Hepatic stellate cell (primary cell): Measurements from ENCODE around the gene CDYL2.

Experiments used
- DNase-seq: peaks from one replicate; pipeline ENCODE4 v3.0.0; 2011; ENCODE audit warnings: low spot score

Gene CDYL2

DNA sequence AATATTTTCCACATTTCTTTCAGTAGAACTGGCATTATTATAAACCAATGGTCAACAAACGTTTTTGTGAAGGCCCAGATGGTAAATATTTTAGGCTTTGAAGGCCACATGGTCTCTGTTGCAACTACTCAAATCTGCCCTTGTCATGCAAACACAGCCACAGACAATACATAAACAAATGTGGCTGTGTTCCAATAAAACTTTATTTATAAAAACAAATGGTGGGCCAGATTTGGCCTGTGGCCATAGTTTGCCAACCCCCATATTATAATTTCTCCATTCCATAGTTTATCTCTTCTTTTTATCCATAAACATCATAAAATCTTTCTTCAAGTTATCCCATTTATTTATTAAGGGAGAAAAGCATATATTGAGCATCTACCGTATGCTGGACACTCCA, 98.8 kb downstream of the CDYL2 start:
- no peak for DNase-seq

DNA sequence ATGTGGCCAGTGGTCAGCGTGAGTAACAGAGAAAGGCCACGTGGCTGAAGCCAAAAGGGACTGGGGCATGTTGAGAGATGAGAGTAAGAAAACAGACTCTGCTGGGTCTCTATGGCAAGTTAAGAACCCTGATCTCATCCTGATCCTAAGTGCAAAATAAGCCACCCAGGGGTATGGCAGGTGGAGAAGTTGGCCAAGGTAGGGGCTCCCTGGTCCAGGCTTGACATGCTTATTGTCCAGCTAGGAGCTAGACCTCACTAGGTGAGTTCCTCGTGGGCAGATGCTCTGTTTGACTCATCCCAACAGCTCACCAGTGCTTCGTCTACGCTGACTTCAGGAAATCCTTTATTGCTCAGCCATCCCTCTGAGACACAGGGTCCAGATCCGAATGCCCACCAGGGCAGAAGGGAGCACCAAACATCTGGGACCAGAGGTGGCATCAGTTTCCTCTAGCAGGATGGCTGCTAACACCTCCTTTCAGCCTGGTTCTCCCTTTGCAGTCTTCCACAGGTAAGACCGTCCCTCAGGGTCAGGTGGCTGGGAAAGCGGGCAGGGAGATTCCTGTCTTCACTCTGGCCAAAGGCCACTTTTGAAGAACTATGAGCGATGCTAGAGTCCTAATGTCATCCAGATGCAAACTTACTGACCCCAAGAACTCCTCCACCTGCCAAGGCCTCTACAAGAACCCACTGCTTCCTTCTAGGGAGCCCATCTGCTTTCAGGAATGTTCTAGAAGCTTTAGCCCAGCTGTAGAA, 99.5 kb downstream of the CDYL2 start:
- DNase-seq, result no peak

DNA sequence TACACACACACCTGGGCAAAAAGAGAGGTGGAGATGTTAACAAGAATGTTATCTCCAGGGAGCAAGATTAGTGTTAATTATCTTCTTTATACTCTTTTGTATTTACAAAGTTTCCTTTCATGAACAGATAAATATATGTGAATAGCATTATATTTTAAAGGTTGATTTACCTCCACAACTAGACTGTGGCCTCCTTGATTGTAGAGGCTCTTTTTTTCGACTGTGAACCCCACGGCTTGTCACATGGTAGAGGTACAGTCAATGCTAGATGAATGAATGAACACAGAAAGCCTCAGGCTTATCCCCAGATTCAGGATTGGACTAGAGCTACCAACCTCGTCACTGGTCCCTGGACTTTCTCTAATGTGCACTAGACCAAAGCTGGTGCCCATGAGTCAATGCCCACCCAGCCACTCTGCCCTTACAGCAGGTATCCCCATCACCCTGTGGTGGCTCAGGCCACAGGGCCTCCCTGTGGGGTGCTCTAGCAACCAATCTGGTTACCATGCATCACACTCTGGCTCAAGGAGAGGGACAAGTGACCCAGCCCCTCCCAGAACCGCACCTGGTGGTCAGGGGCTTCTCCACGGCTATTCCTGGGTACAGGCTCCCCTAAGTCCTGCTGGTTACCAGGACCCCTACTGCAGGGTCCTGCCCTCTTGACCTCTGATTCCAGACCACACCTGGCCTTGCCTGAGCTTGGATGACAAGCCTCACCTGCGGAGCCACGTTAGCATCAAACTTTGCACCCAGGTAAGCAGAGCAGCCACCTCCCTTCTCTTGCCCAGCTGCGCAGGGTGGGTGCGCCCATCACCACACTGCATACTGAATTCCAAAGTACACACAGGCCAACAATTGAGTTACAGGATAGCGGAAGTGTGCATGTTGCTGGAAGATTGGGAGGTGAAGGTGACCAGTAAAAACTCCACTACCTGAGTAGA, 101.0 kb downstream of the CDYL2 start:
- DNase-seq, result no peak

DNA sequence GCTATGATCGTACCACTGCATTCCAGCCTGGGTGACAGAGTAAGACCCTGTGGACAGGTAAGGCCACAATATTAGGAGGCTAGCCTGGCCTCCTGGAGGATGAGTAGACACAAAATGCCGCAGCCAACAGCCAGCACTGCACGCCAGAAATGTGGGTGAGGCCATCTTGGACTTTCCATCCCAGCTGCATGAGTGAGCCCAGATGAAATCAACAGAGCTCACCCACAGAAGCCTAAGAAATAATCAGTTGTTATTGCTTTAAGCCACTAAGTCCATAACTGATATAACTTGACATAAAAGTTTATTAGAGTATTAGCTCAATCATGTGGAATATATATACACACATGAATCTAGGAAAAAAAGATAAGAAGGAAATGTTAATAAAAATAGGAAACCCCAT, 101.7 kb downstream of the CDYL2 start:
- no peak for DNase-seq

DNA sequence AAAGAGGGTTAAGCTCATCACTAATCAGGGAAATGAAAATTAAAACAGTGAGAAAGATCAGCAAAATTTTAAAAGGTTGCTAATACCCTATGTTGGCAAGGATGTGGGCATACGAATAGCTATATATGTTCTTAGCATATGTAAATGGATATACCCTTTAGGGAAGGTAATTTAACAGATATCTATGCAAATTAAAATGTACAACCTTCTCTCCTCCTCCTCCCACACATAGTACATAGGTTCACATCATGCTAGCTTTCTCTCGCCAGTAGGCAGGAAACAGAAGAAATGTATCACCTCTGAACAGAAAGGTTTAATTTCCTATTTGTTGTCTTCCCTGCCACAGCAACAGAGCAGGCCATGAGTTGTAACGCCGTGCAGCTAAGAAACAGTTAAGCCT, 103.8 kb downstream of the CDYL2 start:
- DNase-seq, result no peak

DNA sequence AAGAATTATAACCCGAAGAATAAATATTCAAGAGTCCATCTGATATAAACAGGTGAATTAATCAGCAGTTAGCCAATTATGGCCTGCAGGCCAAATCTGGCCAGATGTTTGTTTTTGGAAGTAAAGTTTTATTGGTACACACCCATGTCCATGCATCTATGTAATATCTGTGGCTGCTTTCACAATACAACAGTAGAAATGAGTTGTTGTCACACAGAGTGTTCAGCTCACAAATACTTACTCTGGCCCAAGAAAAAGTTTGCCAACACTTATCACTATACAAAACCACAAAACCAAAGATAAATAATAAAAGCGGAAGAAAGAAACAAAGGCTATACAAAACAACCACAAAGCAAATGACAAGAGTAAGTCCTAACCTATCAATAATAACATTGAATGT, 109.4 kb downstream of the CDYL2 start:
- DNase-seq, result no peak

DNA sequence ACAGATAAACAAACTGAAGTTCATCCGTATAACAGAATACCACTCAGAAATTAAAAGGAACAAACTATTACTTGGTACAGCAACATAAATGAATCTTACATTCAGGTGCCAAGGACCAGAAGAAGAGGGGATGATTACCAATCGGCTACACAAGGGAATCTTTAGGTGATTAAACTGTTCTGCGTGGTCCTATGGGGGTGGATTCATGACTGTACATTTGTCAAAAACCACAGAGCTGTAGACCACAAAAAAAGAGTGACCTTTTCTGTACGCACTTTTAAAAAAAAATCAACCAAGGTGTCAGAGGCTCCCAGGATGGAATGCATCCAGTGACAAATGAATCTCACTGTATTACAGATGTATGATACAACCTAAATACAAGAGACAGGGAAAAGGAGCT, 110.8 kb downstream of the CDYL2 start:
- DNase-seq, result no peak

DNA sequence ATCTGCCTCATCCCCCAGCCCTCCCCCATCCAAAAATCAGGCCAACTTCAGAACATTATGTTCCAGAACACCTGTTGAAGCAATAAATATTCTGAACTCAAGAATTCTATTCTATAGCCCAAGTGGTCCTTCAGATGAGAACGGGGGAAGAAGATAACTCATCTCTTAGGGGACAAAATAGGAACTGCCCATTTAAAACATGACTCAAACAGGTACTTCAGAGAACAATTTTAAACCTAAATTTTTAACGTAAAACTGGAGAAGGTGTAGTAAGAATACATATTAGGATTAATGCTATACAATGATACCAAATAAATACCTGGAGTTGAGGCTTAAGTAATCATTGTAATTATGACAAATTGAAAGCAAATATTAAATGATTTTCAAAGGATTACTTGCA, 112.1 kb downstream of the CDYL2 start:
- DNase-seq, result no peak

DNA sequence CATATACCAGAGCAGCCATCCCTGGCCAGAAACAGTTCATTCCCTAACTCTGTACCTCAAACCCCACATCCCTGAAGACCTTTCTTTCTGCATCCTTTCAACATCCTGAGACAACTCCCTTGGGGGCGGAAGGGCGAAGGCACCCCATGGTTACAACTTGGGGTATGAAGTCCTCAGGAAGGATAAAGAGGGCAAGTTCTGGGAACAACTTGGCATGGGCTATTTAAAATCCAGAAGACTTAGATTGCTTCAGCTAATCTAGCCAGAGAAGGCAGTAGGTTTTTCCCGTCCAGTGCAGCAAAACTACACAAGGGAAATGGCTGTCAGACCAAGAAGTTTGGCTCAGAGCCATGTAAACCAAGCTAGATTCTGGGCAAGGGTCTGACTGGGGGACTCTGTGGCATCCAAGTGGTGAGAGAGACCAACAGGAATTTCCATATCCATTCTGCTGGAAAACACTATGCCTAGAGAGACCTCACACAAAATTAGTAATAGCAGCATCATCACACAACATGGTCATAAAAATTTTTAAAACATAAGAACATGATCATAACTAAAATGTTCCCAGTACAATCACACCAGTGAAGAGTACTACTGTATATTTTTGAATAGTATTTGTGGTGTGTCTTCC, 113.2 kb downstream of the CDYL2 start:
- no peak for DNase-seq

DNA sequence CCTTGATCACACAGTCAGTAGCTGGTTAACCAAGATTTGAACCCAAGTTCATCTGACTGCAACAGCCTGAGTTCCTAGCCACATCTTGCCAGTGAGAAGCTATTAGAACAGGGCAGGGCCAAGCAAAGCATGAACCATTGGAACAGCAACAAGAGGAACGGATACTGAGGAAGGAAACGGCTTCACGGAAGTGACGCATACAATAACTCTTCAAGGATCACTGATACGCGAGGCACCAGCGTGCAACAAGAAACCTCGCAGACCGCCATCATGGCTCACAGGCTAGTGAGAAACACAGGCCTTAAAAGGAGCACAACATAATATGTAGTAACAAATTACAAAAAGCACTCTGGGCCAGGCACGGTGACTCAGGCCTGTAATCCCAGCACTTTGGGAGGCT, 114.9 kb downstream of the CDYL2 start:
- no peak for DNase-seq

DNA sequence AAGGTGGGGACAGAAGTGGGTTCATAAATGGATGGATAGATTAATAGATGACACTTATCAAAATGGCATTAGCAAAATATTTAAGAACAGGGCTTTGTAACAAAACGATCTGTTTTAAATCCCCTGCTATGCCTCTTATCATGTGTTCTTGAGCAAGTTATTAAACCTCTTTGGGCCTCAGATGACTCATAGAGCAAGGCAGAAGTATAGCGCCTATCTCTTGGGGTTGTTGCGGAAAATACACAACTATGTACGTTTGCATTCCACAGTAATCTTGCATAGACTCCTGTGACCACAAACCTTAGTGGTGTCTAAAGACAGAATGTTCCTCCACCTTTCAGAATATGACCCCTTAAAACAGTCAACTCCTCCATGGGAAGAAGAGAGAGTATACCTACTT, 116.8 kb downstream of the CDYL2 start:
- no peak for DNase-seq

DNA sequence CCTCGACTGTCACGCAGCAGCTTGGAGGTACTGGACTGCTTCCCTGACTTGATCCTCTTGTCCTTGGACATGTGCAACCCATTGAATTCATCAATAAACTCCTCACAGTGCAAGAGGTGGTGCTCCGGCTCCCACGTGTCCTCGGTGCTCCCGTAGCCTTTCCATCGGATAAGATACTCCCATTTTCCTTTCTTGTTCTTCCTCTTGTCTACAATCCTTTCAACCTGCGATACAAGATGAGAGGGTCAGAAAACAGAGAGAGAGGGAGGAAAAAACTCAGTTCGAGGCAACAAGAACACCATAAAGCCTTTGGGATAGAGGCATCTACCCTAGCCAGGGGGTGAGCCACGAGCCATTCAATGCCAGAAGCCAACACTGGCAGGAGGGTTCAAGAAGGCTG, 119.5 kb downstream of the CDYL2 start:
- DNase-seq, result no peak

DNA sequence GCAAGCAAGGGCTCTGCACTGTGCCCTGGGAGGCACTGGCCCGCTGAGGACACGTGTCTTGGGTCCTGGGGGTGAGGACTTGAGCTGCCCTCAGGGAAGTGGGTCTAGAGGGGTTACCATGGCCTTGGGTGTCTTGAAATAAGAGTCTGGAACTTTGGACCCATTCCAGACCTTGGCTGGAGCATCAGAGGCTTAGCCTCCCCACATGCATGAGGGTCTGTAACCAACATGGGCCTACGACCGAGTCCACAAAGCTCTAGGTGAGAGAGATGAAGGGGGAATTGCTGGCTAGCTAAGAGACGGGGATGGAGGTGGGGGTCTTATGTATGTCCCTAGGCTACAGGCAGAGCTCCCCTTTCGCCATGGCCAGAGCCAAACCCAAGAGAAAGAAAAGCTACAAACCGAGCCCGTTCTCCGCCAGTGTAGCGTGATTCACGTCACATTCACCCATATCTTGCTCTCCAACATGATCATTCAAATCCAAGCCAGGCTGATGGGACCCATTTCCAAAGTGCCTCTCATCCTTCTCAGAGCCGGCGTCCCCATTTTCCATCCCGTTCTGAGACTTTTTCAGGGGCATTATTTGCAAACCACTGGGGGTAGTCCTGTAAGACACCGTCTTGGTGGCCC, 120.1 kb downstream of the CDYL2 start:
- DNase-seq, result no peak

DNA sequence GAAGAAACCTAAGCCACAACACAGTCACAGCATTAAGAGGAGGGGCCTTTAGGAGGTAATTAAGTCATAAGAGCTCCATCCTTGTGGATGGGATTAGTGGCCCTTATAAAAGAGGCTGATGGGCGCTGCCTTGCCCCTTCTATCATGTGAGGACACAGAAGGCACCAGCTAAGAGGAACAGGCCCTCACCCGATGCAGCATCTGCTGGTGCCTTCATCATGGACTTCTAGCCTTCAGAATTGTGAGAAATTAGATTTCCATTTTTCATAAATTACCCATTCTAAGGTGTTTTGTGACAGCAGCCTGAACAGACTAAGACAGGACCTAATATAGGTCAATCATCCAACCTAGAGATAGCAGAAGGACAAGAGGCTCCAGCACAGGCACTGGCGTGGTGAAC, 120.8 kb downstream of the CDYL2 start:
- DNase-seq, result no peak

DNA sequence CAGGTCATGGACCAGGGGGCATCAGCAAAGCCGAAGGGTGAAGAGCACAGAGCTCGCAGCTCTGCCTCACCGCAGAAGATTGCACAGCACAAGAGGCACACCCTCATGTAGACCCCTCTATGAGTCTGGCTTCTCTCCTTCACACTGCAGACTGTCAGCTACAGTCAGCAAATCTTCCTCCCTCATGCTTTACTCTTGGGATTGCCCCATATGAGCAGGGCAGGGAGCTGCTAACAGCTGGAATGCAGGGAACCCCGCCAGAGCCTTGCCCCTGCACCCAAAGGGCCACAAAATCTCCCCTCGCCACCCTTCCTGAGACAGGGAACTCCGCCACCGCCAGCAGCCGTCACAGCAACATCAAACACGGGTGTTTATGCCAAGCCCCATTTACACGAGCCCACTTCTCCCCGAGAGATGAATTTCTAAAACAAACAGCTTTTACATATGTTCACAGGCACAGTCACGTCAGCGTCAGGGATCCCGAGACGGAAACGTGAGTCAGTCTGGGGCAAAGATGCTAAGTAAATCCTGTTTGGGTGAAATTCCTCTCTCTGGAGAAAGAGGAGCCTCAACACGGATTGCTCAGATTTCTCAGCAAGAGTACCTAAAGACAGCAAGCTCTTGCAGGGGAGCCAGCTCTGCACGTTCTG, 121.9 kb downstream of the CDYL2 start:
- peak; percentile 72 for DNase-seq

DNA sequence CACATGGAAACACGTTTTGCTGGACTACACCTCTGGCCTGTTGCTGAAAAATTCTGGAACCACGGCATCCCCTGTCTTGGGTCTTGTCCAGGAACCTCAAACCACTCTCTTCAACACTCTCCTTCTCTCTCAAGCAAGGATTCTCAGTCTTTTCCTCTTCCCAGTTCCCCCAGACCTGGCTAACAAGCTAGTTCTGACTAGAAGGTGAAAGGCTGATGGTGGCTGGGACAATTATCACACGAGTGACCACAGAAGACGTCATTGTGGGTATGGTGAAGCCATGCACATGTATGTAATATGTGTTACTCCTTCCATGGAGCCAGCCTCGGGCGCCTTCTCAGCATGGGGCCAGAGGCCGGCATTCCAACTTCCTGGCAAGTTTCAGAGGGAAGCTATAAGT, 123.0 kb downstream of the CDYL2 start:
- DNase-seq, result no peak

DNA sequence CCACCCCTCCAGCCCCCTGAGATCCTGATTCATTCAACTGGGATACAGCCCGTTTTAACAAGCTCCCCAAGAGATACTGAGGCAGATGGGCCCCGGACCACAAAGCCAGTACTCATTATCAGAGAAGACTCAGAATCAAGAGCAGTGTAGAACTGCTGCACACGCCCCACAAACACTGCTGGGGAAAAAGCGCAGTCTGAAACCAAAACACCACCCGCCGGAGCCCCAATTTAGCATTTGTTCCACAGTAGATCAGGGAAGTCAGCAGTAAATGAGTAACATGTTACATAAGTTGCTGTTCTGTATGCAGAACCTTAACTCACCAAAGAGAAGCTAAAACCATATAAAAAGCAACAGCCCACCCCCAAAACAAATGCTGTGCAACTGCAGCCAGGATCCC, 123.6 kb downstream of the CDYL2 start:
- no peak for DNase-seq

DNA sequence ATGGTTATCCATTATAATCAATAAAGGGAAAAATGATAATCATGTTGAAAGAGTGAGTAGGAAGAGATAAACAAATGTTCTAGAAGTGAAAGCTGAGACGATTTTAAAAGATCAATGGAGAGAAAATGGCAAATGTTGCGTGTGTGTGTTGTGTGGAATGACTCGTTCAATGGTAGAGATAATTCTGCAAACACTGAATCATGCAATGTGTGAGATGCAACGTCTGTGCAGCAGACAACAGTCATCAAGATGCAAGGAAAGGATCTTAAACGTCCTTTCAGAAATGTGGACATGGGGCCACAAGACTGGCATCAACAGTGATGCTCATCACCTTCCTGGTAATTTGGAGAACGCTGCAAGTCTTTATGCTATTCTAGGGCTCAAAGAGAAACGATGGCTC, 124.4 kb downstream of the CDYL2 start:
- DNase-seq, result no peak

DNA sequence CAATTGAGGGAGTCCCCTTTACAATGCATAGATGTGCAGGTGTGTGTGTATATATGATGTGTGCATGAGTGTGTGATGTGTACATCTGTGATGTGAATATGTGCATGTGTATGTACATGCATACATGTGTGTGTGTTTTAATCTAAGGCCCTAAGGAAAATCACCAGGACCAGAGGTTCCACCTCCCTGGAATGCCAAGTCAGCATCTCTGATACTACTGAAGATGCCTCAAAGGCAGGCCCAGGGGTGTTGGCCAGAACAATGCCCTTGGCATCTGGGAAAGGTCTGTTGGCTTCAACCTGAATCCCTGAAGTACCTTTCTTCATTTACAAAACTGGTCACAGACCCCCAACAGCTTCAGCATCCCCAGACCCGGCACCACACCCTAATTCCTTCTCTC, 129.5 kb downstream of the CDYL2 start:
- no peak for DNase-seq

DNA sequence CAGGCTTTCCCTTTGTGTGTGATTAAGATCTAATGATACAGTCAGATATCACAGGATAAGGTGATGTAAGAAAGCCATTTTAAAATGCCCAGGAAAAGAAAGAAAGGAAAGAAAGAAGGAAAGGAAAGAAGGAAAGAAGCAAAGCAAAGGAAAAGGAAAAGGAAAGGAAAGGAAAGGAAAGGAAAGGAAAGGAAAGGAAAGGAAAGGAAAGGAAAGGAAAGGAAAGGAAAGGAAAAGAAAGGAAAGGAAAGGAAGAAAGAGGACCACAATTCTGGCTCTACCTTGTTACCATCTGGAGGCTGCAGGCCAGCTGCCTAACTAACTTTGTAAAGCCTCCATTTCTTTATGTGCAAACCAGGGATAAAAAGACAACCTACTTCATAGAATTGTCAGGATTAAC, 132.0 kb downstream of the CDYL2 start:
- DNase-seq, result no peak

DNA sequence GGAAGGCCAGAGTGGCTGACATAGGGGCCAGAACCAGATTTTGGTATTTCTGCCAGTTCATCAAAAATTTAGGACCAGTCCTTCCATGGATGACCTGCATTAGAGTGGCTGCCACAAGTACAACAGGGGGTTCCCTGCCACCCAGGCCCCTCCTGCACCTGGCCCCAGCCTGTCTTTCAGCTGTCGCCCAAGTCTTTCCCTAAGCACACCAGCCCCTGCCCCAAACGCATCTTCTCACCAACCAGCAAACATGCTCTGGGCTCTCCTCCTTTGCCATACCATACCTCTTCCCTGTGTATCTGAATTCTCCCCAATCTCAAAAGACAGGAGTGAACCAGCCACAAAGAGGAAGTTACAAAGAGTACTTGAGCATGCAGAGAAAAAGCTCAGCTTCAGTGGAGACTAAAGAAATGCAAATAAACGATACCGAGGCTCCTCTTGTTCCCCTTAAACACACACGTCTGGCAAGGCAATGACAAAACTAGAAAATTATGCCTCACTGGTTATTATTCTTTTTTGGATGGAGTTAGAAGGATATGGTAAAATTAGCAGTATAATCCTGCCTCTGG, 133.0 kb downstream of the CDYL2 start:
- no peak for DNase-seq
